Neural cell (in vitro differentiated cells): ENCODE results near the gene NR1H2.

Source experiments
- CTCF ChIP-seq: fragments of 450-650 bp; IDR thresholded peaks from 2 replicates; pipeline ENCODE4 v1.5.1; 2014; ENCODE audit warnings: antibody characterized with exemption, mild to moderate bottlenecking, moderate library complexity; ENCODE audit not compliant: poor library complexity, severe bottlenecking
- EP300 ChIP-seq: fragments of 450-650 bp; conservative IDR thresholded peaks from 2 replicates; pipeline ENCODE4 v1.6.1; 2014; ENCODE audit warnings: antibody characterized with exemption, mild to moderate bottlenecking, moderate library complexity; ENCODE audit not compliant: poor library complexity, severe bottlenecking
- POLR2AphosphoS5 ChIP-seq: IDR thresholded peaks from 2 replicates; pipeline ENCODE4 v1.6.1; 2012
- RAD21 ChIP-seq: fragments of 450-650 bp; conservative IDR thresholded peaks from 2 replicates; pipeline ENCODE4 v1.6.1; 2014; ENCODE audit warnings: antibody characterized with exemption, mild to moderate bottlenecking, moderate library complexity
- REST ChIP-seq: IDR thresholded peaks from 2 replicates; pipeline ENCODE4 v1.6.1; 2012; ENCODE audit warnings: borderline replicate concordance
- SMC3 ChIP-seq: fragments of 450-650 bp; conservative IDR thresholded peaks from 2 replicates; pipeline ENCODE4 v1.6.1; 2014; ENCODE audit warnings: antibody characterized with exemption, mild to moderate bottlenecking, moderate library complexity; ENCODE audit not compliant: poor library complexity

GRCh38 chr19:50349277-50350057 is 26.8 kb upstream of the NR1H2 start:
- no peak for TF ChIP-seq CTCF
- no peak for TF ChIP-seq POLR2AphosphoS5
- no peak for TF ChIP-seq EP300
- no peak for TF ChIP-seq REST
- no peak for TF ChIP-seq SMC3
- no peak for TF ChIP-seq RAD21
